IPS DF 6.9 (cell line): ENCODE measurements around the gene GAGE12E.
"Not testable (repeated sequence)": the region's sequence is repeated elsewhere in the genome, so short reads cannot be mapped to it uniquely, and the experiment has no call there.

Experiments used
- DNase-seq: peaks from one replicate; pipeline ENCODE4 v3.0.0-alpha.2; 2013; ENCODE audit warnings: low read depth, low spot score
- H3K27ac ChIP-seq: one replicate; pipeline ENCODE4 v1.5.1; 2013; ENCODE audit warnings: low read length, control low read depth
- H3K27me3 ChIP-seq: 2 replicates; pipeline ENCODE4 v1.6.1; 2013; ENCODE audit warnings: mild to moderate bottlenecking, low read length; ENCODE audit not compliant: control insufficient read depth, insufficient read depth
- H3K36me3 ChIP-seq: 2 replicates; pipeline ENCODE4 v1.6.1; 2013; ENCODE audit warnings: low read length; ENCODE audit not compliant: control insufficient read depth, insufficient read depth
- H3K4me1 ChIP-seq: 2 replicates; pipeline ENCODE4 v1.6.1; 2013; ENCODE audit warnings: low read length; ENCODE audit not compliant: control insufficient read depth, insufficient read depth
- H3K4me3 ChIP-seq: 2 replicates; pipeline ENCODE4 v1.5.1; 2013; ENCODE audit warnings: mild to moderate bottlenecking, low read length
- H3K9me3 ChIP-seq: 2 replicates; pipeline ENCODE4 v1.6.1; 2013; ENCODE audit warnings: low read length, inconsistent platforms; ENCODE audit not compliant: control insufficient read depth, insufficient read depth
- WGBS: extraction: QIAGEN DNeasy Blood & Tissue Kit; methylation state at CpG from one replicate; pipeline ENCODE4 v1.1.7; 2013; ENCODE audit warnings: mixed read lengths, missing lambda C conversion rate; ENCODE audit not compliant: insufficient read length, insufficient coverage; 5-methylcytosine and 5-hydroxymethylcytosine counted together

GAGE12E gene

DNA sequence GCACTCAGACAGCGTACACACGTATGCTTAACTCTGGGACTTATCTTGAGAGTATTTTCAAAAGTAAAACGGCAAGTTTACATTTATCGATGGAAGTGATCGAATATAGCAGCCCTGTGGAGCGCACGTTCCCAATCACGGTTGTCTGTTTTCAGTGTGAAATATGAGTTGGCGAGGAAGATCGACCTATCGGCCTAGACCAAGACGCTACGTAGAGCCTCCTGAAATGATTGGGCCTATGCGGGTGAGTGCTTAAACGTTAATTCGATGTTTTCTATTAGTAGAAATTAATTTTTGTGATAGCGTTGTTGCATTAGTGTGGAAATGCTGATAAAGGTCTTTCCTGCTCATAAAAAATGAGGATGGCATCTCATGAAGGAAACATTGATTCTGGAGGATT lies 39.4 kb downstream of the GAGE12E start:
- DNase-seq, H3K36me3 ChIP-seq, H3K27ac ChIP-seq, H3K4me1 ChIP-seq, H3K27me3 ChIP-seq, H3K4me3 ChIP-seq, H3K9me3 ChIP-seq: not testable (repeated sequence)
- WGBS = no CpG with 5 or more reads among the region's 17 CpGs

DNA sequence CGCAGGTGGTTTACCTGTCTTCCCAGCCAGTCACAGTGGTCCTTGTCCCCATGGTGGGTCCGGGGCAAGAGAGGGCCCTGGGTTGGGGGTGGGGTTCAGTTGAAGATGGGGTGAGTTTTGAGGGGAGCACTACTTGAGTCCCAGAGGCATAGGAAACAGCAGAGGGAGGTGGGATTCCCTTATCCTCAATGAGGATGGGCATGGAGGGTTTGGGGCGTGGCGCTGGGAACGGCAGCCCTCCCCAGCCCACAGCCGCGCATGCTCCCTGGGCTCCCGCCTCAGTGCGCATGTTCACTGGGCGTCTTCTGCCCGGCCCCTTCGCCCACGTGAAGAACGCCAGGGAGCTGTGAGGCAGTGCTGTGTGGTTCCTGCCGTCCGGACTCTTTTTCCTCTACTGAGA lies 47.6 kb downstream of the GAGE12E start, which contains the start of gene GAGE1:
Gene GAGE1, plus strand, starts transcription at position 301 of the 400 bp plus-strand sequence. CDS start 1,155 bp downstream, outside the sequence.
- H3K4me1 ChIP-seq, DNase-seq, H3K36me3 ChIP-seq, H3K27ac ChIP-seq, H3K27me3 ChIP-seq, H3K9me3 ChIP-seq, H3K4me3 ChIP-seq: not testable (repeated sequence)
- WGBS = no CpG with 5 or more reads among the region's 16 CpGs
